Measurements from ENCODE around the gene ADAM12.

Gene ADAM12

GRCh38 chr10:126408953-126409641, 20.8 kb upstream of the ADAM12 start:
- H3K27me3 Mint-ChIP-seq (ENCODE audit: low read depth) = peaks cover 4% of the 10 kb centered on the region
- H3K27ac Mint-ChIP-seq = no peak overlapping the region
- no peak overlapping the region for H3K4me3 Mint-ChIP-seq
- no peak for TF ChIP-seq CTCF (IDR thresholded peaks at IDR 0.05; ENCODE audit: unreplicated experiment in 3 of 3)
- H3K36me3 Mint-ChIP-seq (ENCODE audit: low read depth) = no peaks in the 10 kb centered on the region
- H3K9me3 Mint-ChIP-seq = no peaks in the 10 kb centered on the region
- peaks cover 18% of the 10 kb centered on the region for H3K4me1 Mint-ChIP-seq

- no peak for TF ChIP-seq CTCF (IDR thresholded peaks at IDR 0.05; ENCODE audit: unreplicated experiment in 3 of 3)
- no peaks in the 10 kb centered on the region for H3K9me3 Mint-ChIP-seq
- H3K36me3 Mint-ChIP-seq (ENCODE audit: low read depth) = no peaks in the 10 kb centered on the region
- no peak overlapping the region for H3K27ac Mint-ChIP-seq
- peaks cover 18% of the 10 kb centered on the region for H3K4me1 Mint-ChIP-seq
- peaks cover 4% of the 10 kb centered on the region for H3K27me3 Mint-ChIP-seq (ENCODE audit: low read depth)
- no peak overlapping the region for H3K4me3 Mint-ChIP-seq
Measured at GRCh38 chr10:126407831-126408230, 19.6 kb upstream of the ADAM12 start.

- no peaks in the 10 kb centered on the region for H3K36me3 Mint-ChIP-seq (ENCODE audit: low read depth)
- no peak overlapping the region for H3K4me3 Mint-ChIP-seq
- H3K9me3 Mint-ChIP-seq = no peaks in the 10 kb centered on the region
- peaks cover 11% of the 10 kb centered on the region for H3K27me3 Mint-ChIP-seq (ENCODE audit: low read depth)
- peaks cover 18% of the 10 kb centered on the region for H3K4me1 Mint-ChIP-seq
- H3K27ac Mint-ChIP-seq = no peak overlapping the region
- TF ChIP-seq CTCF (IDR thresholded peaks at IDR 0.05; ENCODE audit: unreplicated experiment in 3 of 3) = no peak
Measured at GRCh38 chr10:126405239-126405775, 17.0 kb upstream of the ADAM12 start.

GRCh38 chr10:126402721-126403695, 14.7 kb upstream of the ADAM12 start:
- no peaks in the 10 kb centered on the region for H3K36me3 Mint-ChIP-seq (ENCODE audit: low read depth)
- TF ChIP-seq CTCF (IDR thresholded peaks at IDR 0.05; ENCODE audit: unreplicated experiment in 3 of 3) = no peak
- H3K4me1 Mint-ChIP-seq = peaks cover 6% of the 10 kb centered on the region
- H3K27ac Mint-ChIP-seq = peak overlapping the region in 1 of 3 experiments; percentile 29
- H3K27me3 Mint-ChIP-seq (ENCODE audit: low read depth) = peaks cover 11% of the 10 kb centered on the region
- H3K9me3 Mint-ChIP-seq = no peaks in the 10 kb centered on the region
- H3K4me3 Mint-ChIP-seq = no peak overlapping the region

- TF ChIP-seq CTCF (IDR thresholded peaks at IDR 0.05; ENCODE audit: unreplicated experiment in 3 of 3) = no peak
- no peak overlapping the region for H3K27ac Mint-ChIP-seq
- H3K9me3 Mint-ChIP-seq = peaks cover 2% of the 10 kb centered on the region
- peaks cover 9% of the 10 kb centered on the region for H3K4me1 Mint-ChIP-seq
- H3K27me3 Mint-ChIP-seq (ENCODE audit: low read depth) = peaks cover 13% of the 10 kb centered on the region
- H3K36me3 Mint-ChIP-seq (ENCODE audit: low read depth) = no peaks in the 10 kb centered on the region
- H3K4me3 Mint-ChIP-seq = no peak overlapping the region
Measured at GRCh38 chr10:126400641-126401040, 12.4 kb upstream of the ADAM12 start.

Measured in nephron (organoid).